Muscle of leg (tissue), 11 donors: Measurements from ENCODE around the gene MAPK4. TPM values are rescaled to one million over a fixed set of nuclear protein-coding genes. Genes with fewer than 3 reads are reported as not detected.

Experiments used
- DNase-seq: peaks from one replicate; pipeline ENCODE4 v3.0.0; 2013
- H3K27ac ChIP-seq: one replicate; pipeline ENCODE4 v1.5.1; 2013; ENCODE audit warnings: mild to moderate bottlenecking, low read length, control low read depth
- H3K27me3 ChIP-seq: one replicate; pipeline ENCODE4 v1.6.1; 2013; ENCODE audit warnings: low read length; ENCODE audit not compliant: control insufficient read depth, insufficient read depth
- H3K36me3 ChIP-seq: one replicate; pipeline ENCODE4 v1.6.1; 2013; ENCODE audit warnings: low read length; ENCODE audit not compliant: control insufficient read depth, insufficient read depth
- H3K4me1 ChIP-seq: one replicate; pipeline ENCODE4 v1.6.1; 2013; ENCODE audit warnings: low read length; ENCODE audit not compliant: control insufficient read depth, insufficient read depth
- H3K4me3 ChIP-seq: one replicate; pipeline ENCODE4 v1.5.1; 2013; ENCODE audit warnings: low read length, control low read depth
- H3K9me3 ChIP-seq: replicated peaks from 2 replicates; pipeline ENCODE4 v1.6.1; 2013; ENCODE audit warnings: low read depth, low read length; ENCODE audit not compliant: control insufficient read depth
- WGBS: methylation state at CpG from one replicate; pipeline ENCODE4 v1.1.5; 2013; ENCODE audit warnings: missing lambda C conversion rate; ENCODE audit not compliant: insufficient coverage; 5-methylcytosine and 5-hydroxymethylcytosine counted together
- polyA plus RNA-seq, 8 donors: library from polyadenylated mRNA; unstranded; fragments of 120-200 nt; gene quantifications; one replicate each; pipeline versions ENCODE4 v1.2.1 to v1.2.3, GENCODE V29; 2013; ENCODE audit warnings: inconsistent platforms in 1 of 8, low replicate concordance in 1 of 8; ENCODE audit not compliant: insufficient read length in 8 of 8, insufficient read depth in 1 of 8
- total RNA-seq: library from RNA; stranded (reverse); fragments of 120-200 nt; gene quantifications from one replicate; pipeline ENCODE4 v1.2.4, GENCODE V29; 2013

The MAPK4 gene
- total and polyA plus RNA-seq, 9 donors, result 4.2 to 9.6 (median 4.8) TPM

DNA sequence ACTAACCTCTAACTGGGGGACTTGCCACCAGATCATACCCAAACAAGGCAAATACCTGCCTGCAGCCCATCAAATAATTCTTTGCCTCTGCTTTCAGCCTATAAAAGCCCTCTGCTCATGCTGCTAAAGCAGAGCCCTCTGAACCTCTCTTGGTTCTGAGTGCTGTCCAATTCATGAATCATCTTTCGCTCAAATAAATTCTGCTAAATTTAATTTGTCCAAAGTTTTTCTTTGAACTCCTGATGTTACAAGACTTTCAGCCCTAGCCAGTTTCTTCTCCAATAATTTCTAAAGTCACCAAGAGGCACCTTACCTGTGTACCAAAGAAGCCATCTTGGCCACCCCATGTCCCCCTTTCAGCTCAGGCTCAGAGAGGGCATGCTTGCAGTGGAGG is 188.0 kb downstream of the MAPK4 start:
- H3K27me3 ChIP-seq, result peaks cover 3% of the 10 kb centered on the region
- WGBS, result 44% methylated on average over 1 of the region's 1 CpG
- H3K27ac ChIP-seq, result peak overlapping the region; percentile 43
- H3K4me3 ChIP-seq, result no peak overlapping the region
- no peaks in the 10 kb centered on the region for H3K9me3 ChIP-seq
- H3K4me1 ChIP-seq, result peaks cover 16% of the 10 kb centered on the region
- DNase-seq, result no peak
- no peaks in the 10 kb centered on the region for H3K36me3 ChIP-seq

DNA sequence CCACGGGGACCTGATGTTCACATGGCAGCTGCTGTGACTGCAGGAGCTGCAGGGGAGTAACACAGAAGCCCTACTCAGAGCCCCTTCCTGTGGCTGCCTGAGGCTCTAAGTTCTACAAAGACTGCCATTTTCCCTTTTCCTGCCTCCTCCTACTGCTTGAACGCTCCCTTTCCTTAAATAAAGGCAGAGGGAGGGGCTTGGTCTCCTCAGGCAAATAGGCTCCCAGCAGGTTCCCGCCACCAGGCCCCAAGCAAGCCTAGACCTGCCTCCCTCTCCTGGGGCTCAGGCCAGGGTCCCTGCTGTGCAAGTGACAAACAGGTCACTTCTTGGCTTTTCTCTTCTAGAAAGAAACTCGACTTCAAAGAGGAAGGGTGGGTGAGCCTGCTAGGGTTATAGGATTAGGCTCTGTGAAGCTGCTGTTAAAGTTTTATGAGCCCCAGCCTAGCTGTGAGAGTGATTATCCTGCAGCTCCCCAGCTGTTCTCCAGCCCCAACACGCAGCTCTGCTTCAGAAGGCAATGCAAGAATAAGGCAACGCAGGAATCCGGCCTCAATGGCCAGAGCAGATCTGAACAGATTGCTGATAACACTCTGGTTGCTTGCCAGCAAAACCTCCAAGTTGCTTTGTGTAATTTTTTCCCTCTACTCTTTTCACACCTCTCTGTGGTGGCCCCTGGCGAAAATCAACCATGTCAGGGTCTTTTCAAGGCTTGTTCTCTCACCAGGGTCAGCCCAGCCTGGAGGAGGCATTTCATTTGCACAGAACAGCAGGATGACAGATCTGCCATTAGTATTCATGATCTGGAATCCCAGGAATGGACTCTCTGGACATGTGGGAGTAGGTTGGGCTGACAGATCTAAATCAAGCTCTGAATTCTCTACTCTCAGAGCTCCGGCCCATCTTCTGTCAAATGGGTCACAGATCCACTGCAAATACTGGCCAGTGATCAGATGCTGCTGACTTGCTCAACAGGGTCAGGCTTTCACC is 188.6 kb downstream of the MAPK4 start:
- Histone ChIP-seq H3K4me3 (no peak overlapping the region), H3K27ac (peak overlapping the region; percentile 43), H3K4me1 (peaks cover 21% of the 10 kb centered on the region), H3K27me3 (peaks cover 3% of the 10 kb centered on the region), H3K36me3 (no peaks in the 10 kb centered on the region), H3K9me3 (no peaks in the 10 kb centered on the region)
- 24% methylated on average over 6 of the region's 9 CpGs for WGBS
- no peak for DNase-seq

DNA sequence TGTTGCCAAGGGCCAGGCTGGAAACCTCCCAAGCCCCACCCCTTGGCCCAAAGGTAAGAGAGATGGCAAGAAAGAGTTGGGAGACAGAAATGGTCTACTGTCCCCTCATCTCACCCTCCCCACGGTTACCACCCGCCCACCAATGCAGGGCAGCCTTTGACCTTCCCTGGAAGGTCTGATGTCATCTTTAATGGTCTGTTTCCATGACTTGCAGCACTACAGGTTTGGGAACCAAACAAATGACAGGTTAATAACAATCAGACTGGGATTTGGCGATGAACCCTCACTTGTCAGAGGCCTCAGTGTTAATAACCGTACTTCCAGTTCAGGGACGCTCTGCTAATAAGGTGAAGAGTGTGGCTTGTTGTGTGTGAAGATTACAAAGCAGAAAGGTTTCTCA is 189.5 kb downstream of the MAPK4 start:
- peaks cover 21% of the 10 kb centered on the region for H3K4me1 ChIP-seq
- H3K27ac ChIP-seq, result no peak overlapping the region
- WGBS, result 60% methylated on average over 1 of the region's 5 CpGs
- no peaks in the 10 kb centered on the region for H3K36me3 ChIP-seq
- no peaks in the 10 kb centered on the region for H3K9me3 ChIP-seq
- no peak for DNase-seq
- H3K27me3 ChIP-seq, result peaks cover 3% of the 10 kb centered on the region
- H3K4me3 ChIP-seq, result no peak overlapping the region

DNA sequence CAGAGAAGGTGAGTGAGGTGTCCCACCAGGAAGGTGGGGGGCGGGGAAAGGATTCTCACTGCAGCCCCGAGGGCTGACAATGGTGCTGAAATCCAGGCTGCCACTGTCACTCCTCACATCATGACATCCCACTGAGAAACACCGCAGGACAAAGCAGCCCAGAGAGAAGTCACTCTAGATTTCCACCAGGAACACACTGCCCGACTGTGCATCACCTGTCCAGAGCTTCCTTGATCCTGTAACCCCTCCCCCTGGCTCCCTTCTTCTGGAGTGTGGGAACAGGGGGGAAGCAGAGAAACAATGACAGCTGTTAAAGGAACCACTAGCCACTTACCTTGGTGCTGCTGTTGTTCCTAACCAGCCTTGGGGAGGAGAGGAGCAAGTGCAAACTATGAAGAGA is 190.1 kb downstream of the MAPK4 start:
- no peak for DNase-seq

DNA sequence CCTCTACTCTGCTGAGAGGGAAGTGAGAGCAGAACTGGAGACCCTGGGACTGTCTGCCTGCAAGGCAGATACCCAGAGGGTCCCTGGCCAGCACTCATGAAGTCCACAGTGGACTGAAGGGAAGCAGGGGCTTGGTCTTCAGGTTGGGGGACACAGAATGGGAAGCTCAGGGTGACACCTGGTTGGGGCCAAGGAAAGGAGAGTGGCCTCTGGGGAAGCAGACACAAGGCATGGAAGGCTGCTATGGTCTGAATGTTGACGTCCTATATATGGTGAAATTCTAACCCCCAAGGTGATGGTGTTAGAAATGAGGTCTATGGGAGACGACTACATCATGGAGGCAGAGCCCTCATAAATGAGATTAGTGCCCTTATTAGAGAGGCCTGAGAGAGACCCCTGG is 190.7 kb downstream of the MAPK4 start:
- WGBS, result 100% methylated on average over 1 of the region's 2 CpGs
- Histone ChIP-seq H3K9me3 (no peaks in the 10 kb centered on the region), H3K4me3 (no peak overlapping the region)

More for the DNA sequence above, 190.1 kb downstream of the MAPK4 start:
- peaks cover 3% of the 10 kb centered on the region for H3K27me3 ChIP-seq
- H3K36me3 ChIP-seq, result no peaks in the 10 kb centered on the region
- 62% methylated on average over 2 of the region's 4 CpGs for WGBS
- H3K9me3 ChIP-seq, result no peaks in the 10 kb centered on the region
- H3K27ac ChIP-seq, result no peak overlapping the region
- peaks cover 21% of the 10 kb centered on the region for H3K4me1 ChIP-seq
- H3K4me3 ChIP-seq, result no peak overlapping the region

DNA sequence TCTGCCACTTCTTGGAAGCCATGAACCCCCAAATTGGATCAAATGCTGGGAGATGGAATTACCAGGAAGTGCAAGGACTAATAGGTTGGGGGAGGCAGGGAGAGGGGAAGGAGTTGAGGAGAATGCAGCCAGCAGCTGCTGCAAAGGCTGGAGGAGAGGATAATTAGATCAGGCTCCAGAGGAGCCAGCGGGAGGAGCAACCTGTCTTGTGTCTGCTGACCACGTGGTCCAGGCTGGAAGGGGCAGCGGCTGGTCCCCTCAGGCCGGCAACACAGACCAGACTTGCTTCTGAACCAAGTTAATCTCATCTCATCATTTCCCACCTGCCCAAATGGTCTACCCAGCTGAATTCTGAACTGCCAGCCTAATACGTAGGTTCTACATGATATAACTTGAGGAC is 191.6 kb downstream of the MAPK4 start:
- Histone ChIP-seq H3K27ac (no peak overlapping the region), H3K4me3 (no peak overlapping the region), H3K9me3 (no peaks in the 10 kb centered on the region), H3K4me1 (peaks cover 21% of the 10 kb centered on the region), H3K27me3 (peaks cover 3% of the 10 kb centered on the region), H3K36me3 (no peaks in the 10 kb centered on the region)
- no CpG with 5 or more reads among the region's 5 CpGs for WGBS
- no peak for DNase-seq

More for the DNA sequence above, 190.7 kb downstream of the MAPK4 start:
- Histone ChIP-seq H3K27me3 (peaks cover 3% of the 10 kb centered on the region), H3K36me3 (no peaks in the 10 kb centered on the region), H3K27ac (no peak overlapping the region), H3K4me1 (peaks cover 21% of the 10 kb centered on the region)
- DNase-seq, result no peak

DNA sequence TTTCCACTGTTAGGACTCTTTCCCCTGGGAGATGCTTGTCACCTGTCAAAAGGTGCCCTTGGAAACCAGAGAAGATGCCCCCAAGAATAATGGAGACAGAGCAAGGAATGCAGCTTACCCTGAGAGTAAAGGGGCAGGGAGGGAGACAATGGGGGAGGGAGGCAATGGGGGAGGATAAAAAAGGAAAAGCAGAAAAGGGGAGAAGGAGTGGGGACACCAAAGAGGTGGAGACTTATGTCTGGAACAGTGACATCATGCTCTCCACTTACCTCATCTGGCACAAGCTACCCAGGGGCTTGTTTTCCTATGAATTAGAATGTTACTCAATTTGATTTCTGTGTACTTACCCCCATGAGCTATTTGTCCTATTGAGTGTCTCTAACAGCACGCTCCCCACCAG is 192.1 kb downstream of the MAPK4 start:
- no CpG with 5 or more reads among the region's 1 CpG for WGBS
- H3K36me3 ChIP-seq, result no peaks in the 10 kb centered on the region
- H3K27me3 ChIP-seq, result peaks cover 3% of the 10 kb centered on the region
- H3K27ac ChIP-seq, result no peak overlapping the region
- peaks cover 21% of the 10 kb centered on the region for H3K4me1 ChIP-seq
- no peak overlapping the region for H3K4me3 ChIP-seq
- DNase-seq, result no peak
- H3K9me3 ChIP-seq, result no peaks in the 10 kb centered on the region

DNA sequence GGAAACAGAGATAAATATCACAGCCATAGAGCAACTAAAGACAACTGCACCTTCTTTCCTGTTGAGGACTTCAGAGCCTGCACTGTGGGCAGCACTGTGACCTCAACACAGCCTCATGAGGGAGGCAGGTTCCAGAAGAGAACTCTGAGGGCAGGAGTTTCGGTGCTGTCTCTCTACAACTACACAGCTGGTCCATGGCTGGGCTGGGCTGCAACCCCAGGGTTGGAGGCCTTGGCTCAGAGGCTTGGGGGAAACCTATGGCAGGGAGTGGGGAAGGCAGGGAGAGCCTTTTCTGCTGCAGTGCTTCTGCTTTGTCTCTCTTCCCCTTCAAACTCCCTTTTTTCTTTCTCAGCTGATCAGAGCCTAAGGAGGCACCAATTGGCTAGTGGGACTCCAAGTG is 193.4 kb downstream of the MAPK4 start:
- no peak for DNase-seq
- no peaks in the 10 kb centered on the region for H3K36me3 ChIP-seq
- H3K4me3 ChIP-seq, result no peak overlapping the region
- no CpG with 5 or more reads among the region's 1 CpG for WGBS
- peaks cover 17% of the 10 kb centered on the region for H3K4me1 ChIP-seq
- peaks cover 3% of the 10 kb centered on the region for H3K27me3 ChIP-seq
- H3K9me3 ChIP-seq, result no peaks in the 10 kb centered on the region
- H3K27ac ChIP-seq, result peak overlapping the region; percentile 13

DNA sequence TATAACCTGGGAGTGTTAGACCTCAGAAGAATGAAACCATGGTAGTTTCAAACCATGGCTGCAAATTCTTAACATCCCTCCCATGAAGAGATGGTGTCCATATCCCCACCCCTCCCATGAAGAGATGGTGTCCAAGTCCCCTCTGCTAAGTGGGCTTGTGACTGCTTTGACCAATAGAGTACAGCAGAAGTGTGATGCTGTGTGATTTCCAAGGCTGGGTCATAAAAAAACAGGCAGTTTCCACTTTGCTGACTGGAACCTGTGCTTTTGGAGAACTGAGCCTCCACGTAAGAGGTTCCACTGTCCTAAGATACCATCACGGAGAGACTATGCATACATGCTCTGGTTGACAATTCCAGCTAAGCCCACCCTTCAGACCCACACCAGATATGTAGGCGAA is 194.4 kb downstream of the MAPK4 start:
- WGBS, result 96% methylated on average over 2 of the region's 3 CpGs
- no peak for DNase-seq
- no peak overlapping the region for H3K4me3 ChIP-seq
- H3K27me3 ChIP-seq, result peaks cover 3% of the 10 kb centered on the region
- no peaks in the 10 kb centered on the region for H3K9me3 ChIP-seq
- H3K36me3 ChIP-seq, result no peaks in the 10 kb centered on the region
- no peak overlapping the region for H3K27ac ChIP-seq
- peaks cover 8% of the 10 kb centered on the region for H3K4me1 ChIP-seq

DNA sequence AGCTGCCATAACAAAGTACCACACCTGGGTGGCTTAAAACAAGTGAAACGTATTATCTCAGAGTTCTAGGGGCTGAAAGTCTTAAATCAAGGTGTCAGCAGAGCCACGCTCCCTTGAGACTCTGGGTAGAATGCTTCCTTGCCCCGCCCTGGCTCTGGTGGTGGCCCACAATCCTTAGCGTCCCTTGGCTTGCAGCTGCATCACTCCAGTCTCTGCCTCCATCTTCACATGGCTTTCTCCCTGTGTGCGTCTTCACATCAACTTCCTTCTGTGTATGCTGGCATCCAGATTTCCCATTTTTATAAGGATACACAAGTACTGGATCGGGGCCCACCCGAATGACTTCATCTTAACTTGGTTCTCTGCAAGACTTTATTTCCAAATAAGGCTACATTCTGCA is 197.5 kb downstream of the MAPK4 start:
- 78% methylated on average over 4 of the region's 7 CpGs for WGBS
- Histone ChIP-seq H3K9me3 (no peaks in the 10 kb centered on the region), H3K36me3 (no peaks in the 10 kb centered on the region), H3K4me1 (peaks cover 5% of the 10 kb centered on the region), H3K27me3 (no peaks in the 10 kb centered on the region), H3K27ac (no peak overlapping the region), H3K4me3 (no peak overlapping the region)
- DNase-seq, result no peak
